ENCODE data around the gene MAP7D1.
"Not testable (repeated sequence)": the region's sequence is repeated elsewhere in the genome, so short reads cannot be mapped to it uniquely, and the experiment has no call there.

MAP7D1 gene

DNA sequence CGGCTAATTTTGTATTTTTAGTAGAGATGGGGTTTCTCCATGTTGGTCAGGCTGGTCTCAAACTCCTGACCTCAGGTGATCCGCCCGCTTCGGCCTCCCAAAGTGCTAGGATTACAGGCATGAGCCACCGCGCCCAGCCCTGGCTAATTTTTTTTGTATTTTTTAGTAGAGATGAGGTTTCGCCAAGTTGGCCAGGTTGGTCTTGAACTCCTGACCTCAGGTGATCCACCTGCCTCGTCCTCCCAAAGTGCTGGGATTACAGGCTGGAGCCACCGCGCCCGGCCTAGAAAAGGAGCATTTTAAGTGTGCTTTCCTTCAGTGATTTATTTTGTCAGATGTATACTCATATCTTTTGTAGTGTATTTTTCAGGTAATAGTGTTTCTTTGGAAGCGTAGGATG lies 74.3 kb downstream of the MAP7D1 start:
- H3K27ac Mint-ChIP-seq, result peak overlapping the region; percentile 52
- peaks cover 61% of the 10 kb centered on the region for H3K4me1 Mint-ChIP-seq (ENCODE audit: low read depth)
- peak; percentile 15 for DNase-seq
- H3K36me3 Mint-ChIP-seq (ENCODE audit: low read depth), result peaks cover 90% of the 10 kb centered on the region
- not testable (repeated sequence) for H3K27me3 Mint-ChIP-seq, H3K9me3 Mint-ChIP-seq, H3K4me3 Mint-ChIP-seq

Measured in activated T-cell treated with anti-CD3 and anti-CD28 coated beads, Interleukin-2, amount 50 U/mL, for 24 hours (primary cell).